ENCODE data around the gene LMAN1L.

- TF ChIP-seq, protein P1, sequence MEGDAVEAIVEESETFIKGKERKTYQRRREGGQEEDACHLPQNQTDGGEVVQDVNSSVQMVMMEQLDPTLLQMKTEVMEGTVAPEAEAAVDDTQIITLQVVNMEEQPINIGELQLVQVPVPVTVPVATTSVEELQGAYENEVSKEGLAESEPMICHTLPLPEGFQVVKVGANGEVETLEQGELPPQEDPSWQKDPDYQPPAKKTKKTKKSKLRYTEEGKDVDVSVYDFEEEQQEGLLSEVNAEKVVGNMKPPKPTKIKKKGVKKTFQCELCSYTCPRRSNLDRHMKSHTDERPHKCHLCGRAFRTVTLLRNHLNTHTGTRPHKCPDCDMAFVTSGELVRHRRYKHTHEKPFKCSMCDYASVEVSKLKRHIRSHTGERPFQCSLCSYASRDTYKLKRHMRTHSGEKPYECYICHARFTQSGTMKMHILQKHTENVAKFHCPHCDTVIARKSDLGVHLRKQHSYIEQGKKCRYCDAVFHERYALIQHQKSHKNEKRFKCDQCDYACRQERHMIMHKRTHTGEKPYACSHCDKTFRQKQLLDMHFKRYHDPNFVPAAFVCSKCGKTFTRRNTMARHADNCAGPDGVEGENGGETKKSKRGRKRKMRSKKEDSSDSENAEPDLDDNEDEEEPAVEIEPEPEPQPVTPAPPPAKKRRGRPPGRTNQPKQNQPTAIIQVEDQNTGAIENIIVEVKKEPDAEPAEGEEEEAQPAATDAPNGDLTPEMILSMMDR (IDR thresholded peaks at IDR 0.05 in 4 of 5, conservative IDR thresholded peaks at IDR 0.05 in 1 of 5): peak; percentile 59 to 90 (median 81)
- peak; percentile 59 to 76 for TF ChIP-seq POLR2A (IDR thresholded peaks at IDR 0.05)
These were observed 31.0 kb upstream of the LMAN1L start, which contains the start of gene CSK for GRCh38 chr15:74781431-74782258.
